Coronary artery (tissue), 2 donors: ENCODE data around the gene NIM1K.
"Not testable (repeated sequence)": the region's sequence is repeated elsewhere in the genome, so short reads cannot be mapped to it uniquely, and the experiment has no call there.

Experiments
- DNase-seq: peaks from one replicate; pipeline ENCODE4 v3.0.0-alpha.2; 2017; ENCODE audit warnings: low spot score
- H3K27ac ChIP-seq, 2 donors: fragments of 200-600 bp; sonication (generic); one replicate each; pipeline ENCODE4 v1.5.1; 2016 to 2019
- H3K4me3 ChIP-seq: fragments of 200-600 bp; sonication (generic); 2 replicates; pipeline ENCODE4 v1.5.1; 2016; ENCODE audit warnings: mild to moderate bottlenecking, moderate library complexity
- TF ChIP-seq, protein P1 (sequence below): fragments of 200-600 bp; sonication (generic); IDR thresholded peaks from one replicate; pipeline ENCODE4 v1.5.1; 2019; ENCODE audit warnings: antibody characterized with exemption

Gene NIM1K

GRCh38 chr5:43255704-43256103, 63.7 kb downstream of the NIM1K start:
- H3K27ac ChIP-seq = no peak overlapping the region
- TF ChIP-seq, protein P1, sequence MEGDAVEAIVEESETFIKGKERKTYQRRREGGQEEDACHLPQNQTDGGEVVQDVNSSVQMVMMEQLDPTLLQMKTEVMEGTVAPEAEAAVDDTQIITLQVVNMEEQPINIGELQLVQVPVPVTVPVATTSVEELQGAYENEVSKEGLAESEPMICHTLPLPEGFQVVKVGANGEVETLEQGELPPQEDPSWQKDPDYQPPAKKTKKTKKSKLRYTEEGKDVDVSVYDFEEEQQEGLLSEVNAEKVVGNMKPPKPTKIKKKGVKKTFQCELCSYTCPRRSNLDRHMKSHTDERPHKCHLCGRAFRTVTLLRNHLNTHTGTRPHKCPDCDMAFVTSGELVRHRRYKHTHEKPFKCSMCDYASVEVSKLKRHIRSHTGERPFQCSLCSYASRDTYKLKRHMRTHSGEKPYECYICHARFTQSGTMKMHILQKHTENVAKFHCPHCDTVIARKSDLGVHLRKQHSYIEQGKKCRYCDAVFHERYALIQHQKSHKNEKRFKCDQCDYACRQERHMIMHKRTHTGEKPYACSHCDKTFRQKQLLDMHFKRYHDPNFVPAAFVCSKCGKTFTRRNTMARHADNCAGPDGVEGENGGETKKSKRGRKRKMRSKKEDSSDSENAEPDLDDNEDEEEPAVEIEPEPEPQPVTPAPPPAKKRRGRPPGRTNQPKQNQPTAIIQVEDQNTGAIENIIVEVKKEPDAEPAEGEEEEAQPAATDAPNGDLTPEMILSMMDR = no peak
- H3K4me3 ChIP-seq = no peak overlapping the region
- DNase-seq = no peak

DNA sequence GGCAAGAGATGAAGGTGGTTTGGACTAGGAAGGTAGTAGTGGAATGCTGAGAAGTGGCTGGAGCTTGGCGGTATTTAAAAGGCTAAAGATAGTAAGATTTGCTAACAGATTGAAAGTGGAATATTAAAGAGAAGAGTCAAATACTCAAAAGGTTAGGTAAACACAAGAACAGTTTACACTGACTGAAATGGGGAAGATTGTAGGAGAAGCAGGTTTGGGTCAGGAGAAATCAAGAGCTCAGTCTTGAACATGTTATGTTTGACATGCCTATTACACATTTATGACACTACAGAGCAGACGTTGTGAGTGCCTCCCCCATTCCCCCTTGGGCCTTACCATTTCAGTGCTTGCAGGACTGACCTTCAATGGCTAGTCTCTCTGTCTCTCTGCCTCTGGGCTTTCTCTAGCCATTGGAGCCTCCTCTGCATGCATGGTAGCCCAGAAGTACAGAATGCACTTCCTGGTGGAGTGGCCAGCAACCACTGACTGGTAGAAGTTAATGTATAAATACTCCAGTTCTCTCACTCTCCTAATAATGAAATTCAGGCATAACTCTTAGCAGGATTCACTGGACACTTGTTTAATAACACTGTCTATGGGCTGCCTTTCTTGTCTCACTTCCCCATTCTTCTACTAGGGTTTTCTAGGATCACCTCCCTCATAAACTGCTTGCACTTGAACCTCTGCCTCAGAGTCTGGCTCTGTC, 64.4 kb downstream of the NIM1K start:
- H3K4me3 ChIP-seq = no peak overlapping the region
- TF ChIP-seq, protein P1 = no peak

DNA sequence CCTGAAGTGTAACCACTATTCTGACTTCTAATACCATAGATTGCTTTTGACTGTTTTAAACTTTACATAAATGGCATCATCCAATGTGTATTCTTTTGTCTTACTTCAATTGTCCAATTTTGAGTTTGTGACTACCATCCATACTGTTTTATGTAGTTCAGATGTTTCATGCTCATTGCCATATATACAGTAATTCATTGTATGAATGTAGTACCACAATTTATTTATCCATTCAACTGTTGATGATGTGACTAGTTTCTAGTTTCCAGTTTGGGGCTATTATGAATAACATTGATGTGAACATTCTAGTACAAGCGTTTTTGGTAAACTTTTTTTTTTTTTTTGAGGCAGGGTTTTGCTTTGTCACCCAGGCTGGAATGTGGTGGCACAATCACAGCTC, 66.1 kb downstream of the NIM1K start:
- DNase-seq = no peak
- H3K27ac ChIP-seq = no peak overlapping the region
- TF ChIP-seq, protein P1 = no peak
- no peak overlapping the region for H3K4me3 ChIP-seq

More for the DNA sequence above, 64.4 kb downstream of the NIM1K start:
- H3K27ac ChIP-seq = no peak overlapping the region
- no peak for DNase-seq

GRCh38 chr5:43262269-43262668, 70.2 kb downstream of the NIM1K start:
- DNase-seq, H3K27ac ChIP-seq, H3K4me3 ChIP-seq: not testable (repeated sequence)

DNA sequence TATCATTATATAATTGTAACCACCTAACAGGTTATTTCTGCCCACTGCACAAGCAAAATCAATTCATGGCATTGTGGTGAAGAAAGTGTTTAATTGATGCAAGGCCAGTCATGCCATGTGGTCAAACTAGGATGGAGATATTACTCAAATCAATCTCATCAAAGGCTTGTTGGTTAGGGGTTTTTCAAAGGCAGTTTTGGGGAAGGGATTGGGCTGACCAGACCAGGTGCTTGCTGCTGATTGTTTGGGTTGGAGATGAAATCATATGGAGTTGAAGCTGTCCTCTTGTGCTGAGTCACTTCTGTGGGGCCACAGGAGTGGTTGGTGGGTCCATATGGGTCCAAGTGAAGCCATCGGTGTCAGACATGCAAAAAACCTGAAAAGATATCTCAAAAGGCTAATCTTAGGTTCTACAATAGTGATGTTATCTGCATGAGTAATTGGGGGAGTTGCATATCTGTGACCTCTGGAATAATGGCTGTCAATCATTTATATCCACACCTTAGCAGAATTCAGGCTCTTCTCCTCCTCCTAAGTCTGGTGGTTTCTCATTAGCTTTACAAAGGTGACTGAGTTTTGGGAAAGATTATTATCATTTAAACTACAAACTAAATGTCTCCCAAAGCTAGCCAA, 76.3 kb downstream of the NIM1K start:
- Histone ChIP-seq H3K4me3 (no peak overlapping the region), H3K27ac (no peak overlapping the region)
- TF ChIP-seq, protein P1 = no peak
- no peak for DNase-seq

- Histone ChIP-seq H3K27ac (no peak overlapping the region), H3K4me3 (no peak overlapping the region)
- no peak for DNase-seq
- TF ChIP-seq, protein P1 = no peak
Measured at GRCh38 chr5:43270645-43271044, 78.6 kb downstream of the NIM1K start.

GRCh38 chr5:43273552-43273951, 81.5 kb downstream of the NIM1K start:
- TF ChIP-seq, protein P1 = no peak
- no peak overlapping the region for H3K27ac ChIP-seq
- no peak for DNase-seq
- no peak overlapping the region for H3K4me3 ChIP-seq
